ENCODE results near the gene TAX1BP1.

Gene TAX1BP1

DNA sequence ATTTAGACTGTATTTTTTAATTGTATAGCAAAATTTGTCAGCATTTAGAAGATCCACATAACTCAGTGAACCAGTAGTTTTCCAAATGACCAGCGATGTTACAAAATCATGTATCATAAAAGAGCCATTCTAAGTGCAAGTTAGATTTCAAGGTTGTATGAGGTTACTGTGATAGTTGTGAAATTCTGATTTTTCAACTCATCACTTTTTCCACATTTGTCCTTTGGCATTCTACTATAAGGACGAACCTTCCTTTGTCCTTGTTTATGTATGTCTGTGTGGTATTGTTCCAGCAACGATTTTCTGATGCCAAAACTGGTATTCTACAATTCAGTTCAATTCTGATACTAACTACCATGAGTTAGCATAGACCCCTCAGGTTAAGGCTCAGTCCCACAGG, 64.2 kb downstream of the TAX1BP1 start:
- no peak for DNase-seq (ENCODE audit: low read depth)
- no peak overlapping the region for H3K4me3 ChIP-seq (ENCODE audit: control insufficient read depth, low read depth, low read length)
- TF ChIP-seq, protein P1, sequence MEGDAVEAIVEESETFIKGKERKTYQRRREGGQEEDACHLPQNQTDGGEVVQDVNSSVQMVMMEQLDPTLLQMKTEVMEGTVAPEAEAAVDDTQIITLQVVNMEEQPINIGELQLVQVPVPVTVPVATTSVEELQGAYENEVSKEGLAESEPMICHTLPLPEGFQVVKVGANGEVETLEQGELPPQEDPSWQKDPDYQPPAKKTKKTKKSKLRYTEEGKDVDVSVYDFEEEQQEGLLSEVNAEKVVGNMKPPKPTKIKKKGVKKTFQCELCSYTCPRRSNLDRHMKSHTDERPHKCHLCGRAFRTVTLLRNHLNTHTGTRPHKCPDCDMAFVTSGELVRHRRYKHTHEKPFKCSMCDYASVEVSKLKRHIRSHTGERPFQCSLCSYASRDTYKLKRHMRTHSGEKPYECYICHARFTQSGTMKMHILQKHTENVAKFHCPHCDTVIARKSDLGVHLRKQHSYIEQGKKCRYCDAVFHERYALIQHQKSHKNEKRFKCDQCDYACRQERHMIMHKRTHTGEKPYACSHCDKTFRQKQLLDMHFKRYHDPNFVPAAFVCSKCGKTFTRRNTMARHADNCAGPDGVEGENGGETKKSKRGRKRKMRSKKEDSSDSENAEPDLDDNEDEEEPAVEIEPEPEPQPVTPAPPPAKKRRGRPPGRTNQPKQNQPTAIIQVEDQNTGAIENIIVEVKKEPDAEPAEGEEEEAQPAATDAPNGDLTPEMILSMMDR (IDR thresholded peaks at IDR 0.05; ENCODE audit: control insufficient read depth, insufficient read depth, low read depth, low read length, missing control alignments), result no peak

DNA sequence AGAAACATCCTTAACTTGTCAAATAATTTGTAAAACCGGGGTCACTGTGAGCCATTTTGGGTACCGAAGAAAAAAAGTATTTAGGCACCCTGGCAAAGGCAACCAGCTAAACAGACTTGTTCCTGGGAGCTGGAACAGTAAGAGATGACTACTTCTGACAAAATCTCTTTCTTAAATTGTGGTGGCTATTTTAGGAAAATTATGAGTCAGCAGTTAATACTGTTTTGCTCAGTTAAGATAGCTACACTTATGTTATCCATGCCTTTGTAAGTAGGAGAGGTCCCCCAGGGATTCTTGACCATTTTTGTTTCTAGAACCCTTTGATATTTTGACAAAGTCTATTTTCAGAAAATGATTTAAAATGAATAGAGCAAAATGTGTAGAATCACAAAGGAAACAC, 68.7 kb downstream of the TAX1BP1 start:
- no peak overlapping the region for H3K4me3 ChIP-seq (ENCODE audit: control insufficient read depth, low read depth, low read length)
- TF ChIP-seq, protein P1 (IDR thresholded peaks at IDR 0.05; ENCODE audit: control insufficient read depth, insufficient read depth, low read depth, low read length, missing control alignments), result no peak
- DNase-seq (ENCODE audit: low read depth), result peak; percentile 39

DNA sequence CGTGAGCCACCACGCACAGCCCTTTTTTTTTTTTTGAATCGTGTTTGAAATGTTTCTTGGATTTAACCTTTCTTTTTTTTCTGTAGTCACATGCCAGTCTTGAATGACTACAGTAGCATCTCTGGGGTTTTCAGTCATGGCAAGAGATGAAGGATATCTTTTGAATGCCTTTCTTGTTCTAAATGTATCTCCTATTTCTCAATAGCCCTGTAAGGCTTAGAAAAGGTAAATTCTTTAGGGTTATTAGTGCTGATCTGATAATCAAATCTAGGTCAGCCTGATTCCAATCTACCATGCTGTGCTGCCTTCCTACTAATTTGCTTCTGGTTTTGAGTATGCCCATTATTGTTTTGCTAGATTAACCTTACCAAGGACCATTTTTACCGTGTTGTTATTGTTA, 70.2 kb downstream of the TAX1BP1 start:
- TF ChIP-seq, protein P1 (IDR thresholded peaks at IDR 0.05; ENCODE audit: control insufficient read depth, insufficient read depth, low read depth, low read length, missing control alignments), result no peak
- no peak for DNase-seq (ENCODE audit: low read depth)
- no peak overlapping the region for H3K4me3 ChIP-seq (ENCODE audit: control insufficient read depth, low read depth, low read length)

GRCh38 chr7:27812706-27813105, 72.7 kb downstream of the TAX1BP1 start:
- TF ChIP-seq, protein P1 (IDR thresholded peaks at IDR 0.05; ENCODE audit: control insufficient read depth, insufficient read depth, low read depth, low read length, missing control alignments), result no peak
- DNase-seq (ENCODE audit: low read depth), result no peak

DNA sequence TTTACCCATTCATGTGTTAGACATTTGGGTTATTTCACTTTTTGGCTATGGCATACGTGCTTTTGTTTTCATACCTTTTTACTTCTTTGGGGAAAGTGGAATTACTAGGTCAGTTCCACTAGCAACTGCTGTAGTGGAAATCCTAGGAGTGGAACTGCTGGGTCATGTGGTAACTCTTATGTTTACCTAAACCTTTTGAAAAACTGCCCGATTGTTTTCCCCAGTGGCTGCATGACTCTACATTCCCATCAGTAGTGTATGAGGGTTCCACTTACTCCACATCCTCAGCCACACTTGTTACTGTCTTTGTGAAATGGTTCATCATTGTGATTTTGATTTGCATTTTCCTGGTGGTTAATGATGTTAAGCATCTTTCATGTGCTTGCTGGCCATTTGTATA, 82.3 kb downstream of the TAX1BP1 start:
- no peak overlapping the region for H3K4me3 ChIP-seq (ENCODE audit: control insufficient read depth, low read depth, low read length)
- no peak for DNase-seq (ENCODE audit: low read depth)
- TF ChIP-seq, protein P1 (IDR thresholded peaks at IDR 0.05; ENCODE audit: control insufficient read depth, insufficient read depth, low read depth, low read length, missing control alignments), result no peak

More at GRCh38 chr7:27812706-27813105, 72.7 kb downstream of the TAX1BP1 start:
- H3K4me3 ChIP-seq (ENCODE audit: control insufficient read depth, low read depth, low read length), result no peak overlapping the region

DNA sequence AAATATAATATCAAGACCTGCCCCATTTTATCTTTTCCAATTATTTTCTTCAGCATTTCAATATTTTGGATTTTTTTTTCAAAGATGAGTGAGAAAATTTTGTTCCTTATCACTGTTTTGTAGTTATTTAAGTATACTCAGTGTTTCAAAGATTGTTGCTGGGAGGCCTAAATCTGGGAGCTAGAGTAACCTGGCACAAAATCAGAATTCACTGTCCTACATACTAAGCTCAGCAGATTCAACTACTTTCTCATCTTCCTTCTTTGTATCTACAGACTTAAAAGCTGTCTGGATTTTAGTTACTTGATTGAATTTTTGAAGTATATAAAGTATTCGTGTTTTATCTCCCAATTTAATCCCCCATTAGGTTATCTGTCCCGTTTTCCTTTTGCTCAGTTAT, 85.9 kb downstream of the TAX1BP1 start:
- TF ChIP-seq, protein P1 (IDR thresholded peaks at IDR 0.05; ENCODE audit: control insufficient read depth, insufficient read depth, low read depth, low read length, missing control alignments), result no peak
- DNase-seq (ENCODE audit: low read depth), result no peak
- H3K4me3 ChIP-seq (ENCODE audit: control insufficient read depth, low read depth, low read length), result no peak overlapping the region

DNA sequence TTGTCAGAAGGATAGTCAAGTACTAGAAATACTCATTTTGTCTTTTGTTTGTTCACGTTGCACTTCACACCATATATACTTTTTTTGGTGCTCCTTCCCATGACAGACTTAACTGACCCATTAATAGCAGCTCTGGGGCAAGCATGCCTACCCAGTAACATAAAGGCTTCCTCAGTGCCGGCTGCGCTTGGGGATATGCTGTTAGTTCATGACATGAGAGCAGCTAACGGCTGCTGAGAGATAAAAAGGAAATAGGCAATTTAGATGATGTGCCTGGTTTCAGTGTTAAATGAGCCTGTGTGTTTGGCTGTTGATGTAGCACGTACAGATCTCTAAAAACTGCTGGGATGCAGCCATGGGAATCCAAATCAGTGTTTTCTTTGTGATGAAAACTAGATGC, 86.4 kb downstream of the TAX1BP1 start:
- DNase-seq (ENCODE audit: low read depth), result no peak
- TF ChIP-seq, protein P1 (IDR thresholded peaks at IDR 0.05; ENCODE audit: control insufficient read depth, insufficient read depth, low read depth, low read length, missing control alignments), result no peak
- H3K4me3 ChIP-seq (ENCODE audit: control insufficient read depth, low read depth, low read length), result no peak overlapping the region
